Measurements from ENCODE around the gene CBX1.

- no peak for TF ChIP-seq POLR2AphosphoS5 (IDR thresholded peaks at IDR 0.05; ENCODE audit: low read depth, low read length)
- TF ChIP-seq POLR2A (IDR thresholded peaks at IDR 0.05; ENCODE audit: low read depth, low read length), result no peak
- no peak for TF ChIP-seq TAF1 (IDR thresholded peaks at IDR 0.05; ENCODE audit: borderline replicate concordance, low read depth, low read length)
These were observed 45.0 kb downstream of the CBX1 start for GRCh38 chr17:48056246-48056745.
